ENCODE data around the gene TEKT5. TPM values are rescaled to one million over a fixed set of nuclear protein-coding genes. Genes with fewer than 3 reads are reported as not detected.
"Not testable (repeated sequence)": the region's sequence is repeated elsewhere in the genome, so short reads cannot be mapped to it uniquely, and the experiment has no call there.

The TEKT5 gene
- not detected for total RNA-seq

GRCh38 chr16:10694830-10695229 is at the start of gene TEKT5:
Gene TEKT5 (minus strand): TSS chr16:10694930. CDS start chr16:10694873, 57 bp downstream.
- Histone ChIP-seq H3K27ac (no peak within 1 kb of the TSS), H3K9me3 (no peaks in the 10 kb centered on the region), H3K27me3 (no peaks in the 10 kb centered on the region), H3K36me3 (no peaks in the 10 kb centered on the region), H3K4me3 (no peak within 1 kb of the TSS), H3K4me1 (no peaks in the 10 kb centered on the region)
- TF ChIP-seq CTCF (IDR thresholded peaks at IDR 0.05) = no peak
- DNase-seq (ENCODE audit: low spot score) = no peak

- peak within 1 kb of the TSS; percentile 65 for H3K4me3 ChIP-seq
- no peaks in the 10 kb centered on the region for H3K27me3 ChIP-seq
- no peaks in the 10 kb centered on the region for H3K9me3 ChIP-seq
- DNase-seq (ENCODE audit: low spot score) = peak; percentile 100
- no peak for TF ChIP-seq CTCF (IDR thresholded peaks at IDR 0.05)
- H3K4me1 ChIP-seq = peaks cover 0 to 38% of the 10 kb centered on the region in 2 donors
- peak within 1 kb of the TSS; percentile 99 for H3K27ac ChIP-seq
- peaks cover 18% of the 10 kb centered on the region for H3K36me3 ChIP-seq
Observed at GRCh38 chr16:10743610-10744369, 49.1 kb upstream of the TEKT5 start, which contains the start of gene NUBP1. Gene NUBP1 (plus strand): TSS chr16:10743842. CDS start chr16:10743864, 22 bp downstream.

GRCh38 chr16:10743227-10743609 is 48.5 kb upstream of the TEKT5 start:
- Histone ChIP-seq H3K27me3 (no peaks in the 10 kb centered on the region), H3K4me1 (peaks cover 0 to 44% of the 10 kb centered on the region in 2 donors), H3K4me3 (peak overlapping the region; percentile 65), H3K9me3 (no peaks in the 10 kb centered on the region), H3K27ac (peak overlapping the region; percentile 99), H3K36me3 (peaks cover 13% of the 10 kb centered on the region)
- no peak for TF ChIP-seq CTCF (IDR thresholded peaks at IDR 0.05)
- DNase-seq (ENCODE audit: low spot score) = no peak

GRCh38 chr16:10741844-10742243 is 47.1 kb upstream of the TEKT5 start:
- Histone ChIP-seq H3K27ac (peak overlapping the region; percentile 99), H3K9me3 (no peaks in the 10 kb centered on the region), H3K4me1 (peaks cover 0 to 54% of the 10 kb centered on the region in 2 donors), H3K27me3 (no peaks in the 10 kb centered on the region), H3K36me3 (no peaks in the 10 kb centered on the region), H3K4me3 (no peak overlapping the region)
- DNase-seq (ENCODE audit: low spot score) = no peak
- no peak for TF ChIP-seq CTCF (IDR thresholded peaks at IDR 0.05)

GRCh38 chr16:10741249-10741648 is 46.5 kb upstream of the TEKT5 start:
- DNase-seq (ENCODE audit: low spot score); H3K4me3 ChIP-seq; H3K36me3 ChIP-seq; H3K27me3 ChIP-seq; H3K9me3 ChIP-seq: not testable (repeated sequence)
- H3K4me1 ChIP-seq = peaks cover 0 to 51% of the 10 kb centered on the region in 2 donors
- peak overlapping the region in 1 of 2 donors; percentile 99 for H3K27ac ChIP-seq

- Histone ChIP-seq H3K27ac (no peak overlapping the region), H3K36me3 (no peaks in the 10 kb centered on the region), H3K4me1 (peaks cover 0 to 47% of the 10 kb centered on the region in 2 donors), H3K4me3 (no peak overlapping the region), H3K9me3 (no peaks in the 10 kb centered on the region), H3K27me3 (no peaks in the 10 kb centered on the region)
- TF ChIP-seq CTCF (IDR thresholded peaks at IDR 0.05) = no peak
- no peak for DNase-seq (ENCODE audit: low spot score)
Observed at GRCh38 chr16:10740845-10741208, 46.1 kb upstream of the TEKT5 start.
